GM12872 (cell line): ENCODE results near the gene GRM8.

Experiments used
- CTCF ChIP-seq: IDR thresholded peaks from 3 replicates; pipeline ENCODE4 v1.5.1; 2011; ENCODE audit warnings: low read depth, mild to moderate bottlenecking, low read length, moderate library complexity; ENCODE audit not compliant: insufficient read depth

Gene GRM8

DNA sequence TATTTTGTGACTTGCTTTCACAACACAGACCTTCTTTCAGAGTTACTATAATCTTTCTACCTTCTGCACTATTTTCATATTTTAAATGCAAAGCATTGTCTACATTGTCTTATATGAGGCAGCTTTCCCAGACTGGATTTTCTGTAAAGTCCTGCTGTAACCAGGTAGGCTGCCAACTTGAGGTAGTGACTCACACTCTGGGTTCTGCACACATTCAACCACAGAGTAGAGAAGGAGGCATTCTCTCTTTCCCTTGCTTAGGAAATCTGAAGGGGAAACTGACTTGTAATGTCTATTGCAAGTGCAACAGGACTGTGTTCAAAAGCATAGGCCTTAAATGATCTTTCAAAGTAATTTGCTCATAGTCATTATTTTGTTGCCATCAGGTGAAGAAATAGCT is 461.4 kb downstream of the GRM8 start:
- TF ChIP-seq CTCF = no peak

- peak; percentile 30; the same call in 2 of the 3 replicates for TF ChIP-seq CTCF
These were observed 462.0 kb downstream of the GRM8 start for GRCh38 chr7:126790763-126791162.

DNA sequence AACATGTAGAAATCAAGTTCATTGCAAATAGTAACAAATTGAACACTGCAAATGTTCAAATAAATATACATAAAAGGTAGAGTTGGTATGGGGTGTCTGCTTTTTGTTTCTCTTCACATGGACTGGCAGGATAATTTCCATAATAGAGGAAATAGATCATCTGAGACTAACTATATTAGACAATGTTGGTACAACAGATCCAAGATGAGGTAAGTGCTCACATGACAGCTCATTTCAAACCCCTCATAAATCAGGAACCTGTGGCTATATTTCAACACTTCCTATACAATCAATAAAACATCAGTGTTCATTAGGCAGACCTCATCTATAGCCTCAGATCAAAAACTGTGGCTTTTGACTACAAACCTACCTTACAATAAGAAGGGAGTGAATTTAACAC is 469.1 kb downstream of the GRM8 start:
- no peak for TF ChIP-seq CTCF

- TF ChIP-seq CTCF = no peak
These were observed 471.7 kb downstream of the GRM8 start for GRCh38 chr7:126780993-126781392.

GRCh38 chr7:126778101-126778500 is 474.6 kb downstream of the GRM8 start:
- TF ChIP-seq CTCF = no peak

- no peak for TF ChIP-seq CTCF
These were observed 476.2 kb downstream of the GRM8 start for GRCh38 chr7:126776498-126776897.

- TF ChIP-seq CTCF = no peak
These were observed 478.7 kb downstream of the GRM8 start for GRCh38 chr7:126774077-126774476.

DNA sequence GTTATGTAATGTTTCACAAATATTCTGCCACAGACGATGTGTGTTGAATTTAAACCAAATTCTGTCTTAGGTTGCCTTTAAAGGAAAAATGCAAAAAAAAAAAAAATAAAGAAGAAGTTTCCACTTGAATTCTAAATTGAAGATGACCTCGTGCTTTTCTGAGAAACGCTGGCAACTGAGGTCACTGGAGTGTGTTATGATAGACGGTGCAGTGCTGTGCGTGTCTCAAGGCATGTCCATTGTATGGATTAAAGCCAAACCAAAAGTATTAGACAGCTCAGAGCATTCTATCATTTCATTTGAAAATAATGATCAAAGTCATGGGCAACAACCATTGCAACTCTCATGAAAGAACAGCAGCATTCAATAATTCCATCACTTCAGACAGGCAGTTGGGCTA is 483.9 kb downstream of the GRM8 start:
- no peak for TF ChIP-seq CTCF
